H1 (cell line): Measurements from ENCODE around the gene SGMS1. TPM values are rescaled to one million over a fixed set of nuclear protein-coding genes. Genes with fewer than 3 reads are reported as not detected.
"Not testable (repeated sequence)": the region's sequence is repeated elsewhere in the genome, so short reads cannot be mapped to it uniquely, and the experiment has no call there.

ENCODE experiments used
- CTCF ChIA-PET: fragments of 300-600 bp; sonication (Branson Sonifier 250); formaldehyde crosslinking; loops from one replicate; lab custom pipeline; 2021; ENCODE audit not compliant: partially characterized antibody; lab: Charles Lee
- POLR2A ChIA-PET: fragments of 300-600 bp; sonication (Branson Sonifier 250); formaldehyde crosslinking; loops from one replicate; lab custom pipeline; 2021; ENCODE audit warnings: inconsistent platforms; ENCODE audit not compliant: partially characterized antibody; lab: Charles Lee
- DNase-seq, 2 experiments: peaks; one replicate each; pipeline versions ENCODE4 v3.0.0 to v3.0.0-alpha.2; 2010 to 2022; ENCODE audit warnings: low spot score in 2 of 2, low read depth in 1 of 2, mixed read lengths in 1 of 2
- FAIRE-seq: peaks from 2 replicates; lab custom pipeline; 2011; peaks lifted over from hg19 to GRCh38; lab: Jason Lieb, UNC
- H2AFZ ChIP-seq: 2 replicates; pipeline ENCODE4 v1.8.1; 2012; ENCODE audit warnings: low read length, inconsistent platforms
- H2AK5ac ChIP-seq: 2 replicates; pipeline ENCODE4 v1.6.1; 2013; ENCODE audit warnings: low read depth, low read length
- H2BK120ac ChIP-seq: replicated peaks from 2 replicates; pipeline ENCODE3; 2013; ENCODE audit warnings: low read depth, low read length, inconsistent platforms
- H2BK12ac ChIP-seq: 2 replicates; pipeline ENCODE4 v1.6.1; 2013; ENCODE audit warnings: low read depth, low read length
- H2BK15ac ChIP-seq: 2 replicates; pipeline ENCODE4 v1.6.1; 2013; ENCODE audit warnings: low read length
- H2BK20ac ChIP-seq: 2 replicates; pipeline ENCODE4 v1.6.1; 2013; ENCODE audit warnings: low read length
- H2BK5ac ChIP-seq: 2 replicates; pipeline ENCODE4 v1.6.1; 2013; ENCODE audit warnings: low read depth, low read length
- H3K14ac ChIP-seq: 2 replicates; pipeline ENCODE4 v1.6.1; 2013; ENCODE audit warnings: inconsistent platforms; ENCODE audit not compliant: insufficient read length
- H3K18ac ChIP-seq: 2 replicates; pipeline ENCODE4 v1.6.1; 2013; ENCODE audit warnings: low read length; ENCODE audit errors: extremely low read depth
- H3K23ac ChIP-seq: 2 replicates; pipeline ENCODE4 v1.6.1; 2013; ENCODE audit warnings: inconsistent platforms; ENCODE audit not compliant: insufficient read length
- H3K23me2 ChIP-seq: 2 replicates; pipeline ENCODE4 v1.6.1; 2013; ENCODE audit warnings: low read depth, low read length
- H3K27ac ChIP-seq: 2 replicates; pipeline ENCODE4 v1.6.1; 2011; ENCODE audit warnings: low read depth, low read length, inconsistent platforms
- H3K27me3 ChIP-seq, 4 experiments: replicated peaks in 1 of 4; 1 replicate in 1 of 4; 2 replicates in 3 of 4; pipeline versions ENCODE4 v1.6.1 to v1.8.1; 2011 to 2013; ENCODE audit warnings: low read length in 3 of 4, mild to moderate bottlenecking in 3 of 4, inconsistent platforms in 2 of 4, mixed read lengths in 2 of 4, moderate library complexity in 1 of 4; ENCODE audit not compliant: control insufficient read depth in 3 of 4, insufficient read depth in 3 of 4; ENCODE audit errors: extremely low read depth in 1 of 4
- H3K36me3 ChIP-seq, 4 experiments: 2 replicates each; pipeline versions ENCODE4 v1.6.1 to v1.8.1; 2011 to 2013; ENCODE audit warnings: mild to moderate bottlenecking in 4 of 4, low read length in 3 of 4, moderate library complexity in 2 of 4, control low read depth in 1 of 4, inconsistent platforms in 1 of 4; ENCODE audit not compliant: insufficient read depth in 4 of 4, control insufficient read depth in 2 of 4
- H3K4ac ChIP-seq: replicated peaks from 2 replicates; pipeline ENCODE3; 2013; ENCODE audit warnings: low read length, low read depth, mixed read lengths, inconsistent platforms; ENCODE audit not compliant: insufficient read length
- H3K4me1 ChIP-seq, 4 experiments: replicated peaks in 1 of 4; 1 replicate in 1 of 4; 2 replicates in 3 of 4; pipeline versions ENCODE4 v1.6.1 to v1.8.1; 2011 to 2013; ENCODE audit warnings: low read length in 3 of 4, inconsistent platforms in 2 of 4, mixed read lengths in 1 of 4; ENCODE audit not compliant: insufficient read depth in 4 of 4, control insufficient read depth in 3 of 4
- H3K4me2 ChIP-seq, 2 experiments: 2 replicates each; pipeline versions ENCODE4 v1.6.1 to v1.8.1; 2011 to 2013; ENCODE audit warnings: low read depth in 2 of 2, low read length in 2 of 2, control low read depth in 1 of 2, inconsistent platforms in 1 of 2, mild to moderate bottlenecking in 1 of 2; ENCODE audit not compliant: insufficient read depth in 1 of 2
- H3K4me3 ChIP-seq, 4 experiments: fragments of 200-600, 300-600 bp in 1 of 4; sonication (generic), shearing (Covaris generic), sonication (Bioruptor Twin) in 1 of 4; 2 replicates each; pipeline versions ENCODE4 v1.5.1 to v1.8.1; 2011 to 2016; ENCODE audit warnings: low read length in 4 of 4, low read depth in 3 of 4, control low read depth in 2 of 4, inconsistent platforms in 2 of 4, mild to moderate bottlenecking in 2 of 4, mixed read lengths in 1 of 4, moderate library complexity in 1 of 4; ENCODE audit not compliant: insufficient read depth in 2 of 4; ENCODE audit errors: extremely low read depth in 1 of 4
- H3K56ac ChIP-seq: replicated peaks from 2 replicates; pipeline ENCODE3; 2013; ENCODE audit warnings: low read depth, mild to moderate bottlenecking, mixed read lengths, low read length, inconsistent platforms; ENCODE audit not compliant: insufficient read length
- H3K79me1 ChIP-seq: 2 replicates; pipeline ENCODE4 v1.6.1; 2013; ENCODE audit warnings: low read depth, low read length, control low read depth
- H3K79me2 ChIP-seq, 2 experiments: 2 replicates each; pipeline versions ENCODE4 v1.6.1 to v1.8.1; 2012 to 2013; ENCODE audit warnings: low read length in 2 of 2, mild to moderate bottlenecking in 2 of 2, inconsistent platforms in 1 of 2; ENCODE audit not compliant: insufficient read depth in 2 of 2, control insufficient read depth in 1 of 2
- H3K9ac ChIP-seq, 4 experiments: replicated peaks in 1 of 4; 1 replicate in 1 of 4; 2 replicates in 3 of 4; pipeline versions ENCODE4 v1.6.1 to v1.8.1; 2011 to 2013; ENCODE audit warnings: low read depth in 3 of 4, low read length in 3 of 4, control low read depth in 2 of 4, mild to moderate bottlenecking in 2 of 4, moderate library complexity in 2 of 4, inconsistent platforms in 1 of 4; ENCODE audit errors: extremely low read depth in 1 of 4
- H3K9me3 ChIP-seq, 2 experiments: 2 replicates each; pipeline versions ENCODE4 v1.6.1 to v1.8.1; 2012 to 2013; ENCODE audit warnings: mild to moderate bottlenecking in 2 of 2, moderate library complexity in 2 of 2, control low read depth in 1 of 2, inconsistent platforms in 1 of 2, low read depth in 1 of 2, low read length in 1 of 2, mixed read lengths in 1 of 2; ENCODE audit not compliant: insufficient read depth in 2 of 2
- H4K20me1 ChIP-seq, 2 experiments: replicated peaks in 1 of 2; 2 replicates each; pipeline versions ENCODE3 to v1.8.1; 2011 to 2013; ENCODE audit warnings: inconsistent platforms in 2 of 2, low read length in 2 of 2, mild to moderate bottlenecking in 1 of 2; ENCODE audit not compliant: insufficient read depth in 2 of 2, control insufficient read depth in 1 of 2
- H4K5ac ChIP-seq: 2 replicates; pipeline ENCODE4 v1.6.1; 2013; ENCODE audit warnings: low read length, low read depth, mixed read lengths, inconsistent platforms; ENCODE audit not compliant: insufficient read length
- H4K8ac ChIP-seq: 2 replicates; pipeline ENCODE4 v1.8.0; 2013; ENCODE audit warnings: mild to moderate bottlenecking, moderate library complexity, low read length, inconsistent platforms; ENCODE audit not compliant: insufficient read depth; ENCODE audit errors: extremely low read depth
- H4K91ac ChIP-seq: replicated peaks from 2 replicates; pipeline ENCODE3; 2013; ENCODE audit warnings: low read length, mixed read lengths, inconsistent platforms; ENCODE audit not compliant: insufficient read length
- WGBS, 2 experiments: shearing (Covaris generic) in 1 of 2; methylation state at CpG; one replicate each; pipeline versions ENCODE4 v1.1.6 to v1.1.7; 2013 to 2015; ENCODE audit warnings: low lambda C conversion rate in 2 of 2, mixed read lengths in 2 of 2, inconsistent platforms in 1 of 2, low coverage in 1 of 2, missing lambda C conversion rate in 1 of 2; ENCODE audit not compliant: insufficient replicate concordance in 2 of 2, insufficient coverage in 1 of 2, insufficient read length in 1 of 2; ENCODE audit errors: extremely low coverage in 1 of 2, missing lambda C conversion rate in 1 of 2; 5-methylcytosine and 5-hydroxymethylcytosine counted together
- polyA plus RNA-seq, 7 experiments: library from polyadenylated mRNA; depleted of rRNA in 3 of 7; stranded (reverse) in 5 of 7; unstranded in 2 of 7; fragments of >200 nt in 5 of 7; fragments of 200-250 nt in 2 of 7; gene quantifications; 1 replicate in 5 of 7; 2 replicates in 1 of 7; 4 replicates in 1 of 7; pipeline versions ENCODE4 v1.2.1 to v1.2.3, GENCODE V29; 2011 to 2013; ENCODE audit warnings: missing spikeins in 2 of 7, mixed read lengths in 2 of 7
- total RNA-seq: library from RNA; stranded (reverse); fragmentation: NEBNext Ultra II Directional; extraction: Animal tissue kit (Norgen Biotek cat#: 25700); gene quantifications from 2 replicates; pipeline ENCODE4 v1.2.1, GENCODE V29; 2021

Gene SGMS1
- total and polyA plus RNA-seq, 2 of the 8 experiments (the other 6 are each of a cell fraction or from before 2014, with no cell fraction given): 6.0 to 15.6 TPM

GRCh38 chr10:50503156-50503555 is 120.6 kb downstream of the SGMS1 start:
- H2BK12ac ChIP-seq, H2BK15ac ChIP-seq, H4K91ac ChIP-seq, H2AK5ac ChIP-seq, POLR2A ChIA-PET, H3K9me3 ChIP-seq, H4K5ac ChIP-seq, H3K23me2 ChIP-seq, H2AFZ ChIP-seq, H2BK20ac ChIP-seq, H3K14ac ChIP-seq, H3K9ac ChIP-seq, H3K27ac ChIP-seq, H3K4me2 ChIP-seq, H4K20me1 ChIP-seq, H3K18ac ChIP-seq, H2BK5ac ChIP-seq, CTCF ChIA-PET, H3K56ac ChIP-seq, H2BK120ac ChIP-seq, H4K8ac ChIP-seq, H3K23ac ChIP-seq, H3K79me1 ChIP-seq, H3K27me3 ChIP-seq, H3K4ac ChIP-seq, H3K36me3 ChIP-seq, H3K4me3 ChIP-seq, FAIRE-seq, DNase-seq: not testable (repeated sequence)
- Histone ChIP-seq H3K79me2 (peaks cover 0 to 14% of the 10 kb centered on the region in 2 experiments; a peak in 2 of 4 replicates), H3K4me1 (peaks cover 5 to 27% (median 12%) of the 10 kb centered on the region in 4 experiments; a peak in 6 of 7 replicates)
- WGBS, 2 experiments: 80% methylated on average over 4 of the region's 4 CpGs; no CpG with 5 or more reads in 1 of the 2 experiments
